ENCODE data around the gene ARHGAP12. TPM values are rescaled to one million over a fixed set of nuclear protein-coding genes. Genes with fewer than 3 reads are reported as not detected.

ARHGAP12 gene
- total and polyA plus RNA-seq, 2 experiments from 2014 or later = 20.1 to 43.3 TPM

DNA sequence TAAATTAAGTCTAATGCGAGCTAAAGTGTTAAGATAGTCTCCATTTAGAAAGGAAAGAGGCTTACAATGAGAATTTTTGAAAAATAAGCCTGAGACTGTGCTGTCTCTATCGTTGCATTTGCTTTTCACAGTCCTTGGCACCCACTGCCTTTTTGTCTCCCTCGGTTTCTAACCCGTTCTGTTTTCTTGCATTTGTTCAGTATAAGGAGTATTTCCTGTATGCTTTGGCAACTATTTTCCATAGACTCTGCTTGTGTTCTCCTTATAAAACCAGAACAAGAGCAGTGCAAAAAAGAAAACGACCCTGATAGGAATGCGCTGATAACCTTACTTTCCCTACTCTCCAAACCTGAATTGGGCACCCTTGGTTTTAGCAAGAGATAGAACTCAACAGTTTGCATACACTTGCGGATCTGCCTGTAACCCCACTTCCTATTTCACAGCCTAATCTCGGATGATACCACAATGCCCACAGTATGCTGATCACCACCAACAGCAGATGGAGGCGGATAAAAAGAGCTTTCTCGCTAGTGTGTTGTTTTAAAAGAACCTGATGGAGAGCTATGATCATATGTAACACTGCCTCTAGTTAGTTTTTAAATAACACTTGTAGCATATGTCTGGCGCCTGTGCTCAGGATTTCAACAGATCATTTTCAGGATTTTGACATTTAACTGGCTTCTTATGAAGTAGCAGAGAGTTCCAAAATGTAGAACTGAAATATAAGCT is 1.6 kb upstream of the ARHGAP12 start:
- peak; percentile 48 for DNase-seq
- H3K36me3 ChIP-seq (ENCODE audit: low read depth) = no peaks in the 10 kb centered on the region
- peak overlapping the region; percentile 96 for H3K9ac ChIP-seq
- peaks cover 29% of the 10 kb centered on the region for H3F3A ChIP-seq (ENCODE audit: insufficient read depth)
- H4K20me1 ChIP-seq (ENCODE audit: insufficient read depth) = peaks cover 7% of the 10 kb centered on the region; the same call in 1 of the 2 replicates
- H3K9me3 ChIP-seq (ENCODE audit: low read depth) = no peaks in the 10 kb centered on the region
- no peaks in the 10 kb centered on the region for H3K9me2 ChIP-seq (ENCODE audit: insufficient read depth)
- no peak for TF ChIP-seq EZH2phosphoT487 (IDR thresholded peaks at IDR 0.05; ENCODE audit: insufficient read depth, low read depth)
- TF ChIP-seq EZH2 (IDR thresholded peaks at IDR 0.05; ENCODE audit: insufficient read depth, poor library complexity, severe bottlenecking) = no peak
- 3 to 4% methylated on average over 11 of the region's 11 CpGs for WGBS, 2 experiments (ENCODE audit: low coverage in 1 of 2, low lambda C conversion rate in 2 of 2, missing lambda C conversion rate in 2 of 2)
- H3K4me3 ChIP-seq = peak overlapping the region; percentile 89
- H2AFZ ChIP-seq = peak overlapping the region; percentile 93
- peak overlapping the region; percentile 97 for H3K4me2 ChIP-seq (ENCODE audit: unreplicated experiment)
- in situ Hi-C loops (cut with MboI) = no loop called here
- H3K27ac ChIP-seq = peak overlapping the region; percentile 93
- H3K27me3 ChIP-seq (replicated peaks; ENCODE audit: insufficient read depth) = no peaks in the 10 kb centered on the region
- H3K79me2 ChIP-seq (ENCODE audit: insufficient read depth) = peaks cover 36% of the 10 kb centered on the region
- peaks cover 31% of the 10 kb centered on the region for H3K4me1 ChIP-seq (ENCODE audit: insufficient read depth)

DNA sequence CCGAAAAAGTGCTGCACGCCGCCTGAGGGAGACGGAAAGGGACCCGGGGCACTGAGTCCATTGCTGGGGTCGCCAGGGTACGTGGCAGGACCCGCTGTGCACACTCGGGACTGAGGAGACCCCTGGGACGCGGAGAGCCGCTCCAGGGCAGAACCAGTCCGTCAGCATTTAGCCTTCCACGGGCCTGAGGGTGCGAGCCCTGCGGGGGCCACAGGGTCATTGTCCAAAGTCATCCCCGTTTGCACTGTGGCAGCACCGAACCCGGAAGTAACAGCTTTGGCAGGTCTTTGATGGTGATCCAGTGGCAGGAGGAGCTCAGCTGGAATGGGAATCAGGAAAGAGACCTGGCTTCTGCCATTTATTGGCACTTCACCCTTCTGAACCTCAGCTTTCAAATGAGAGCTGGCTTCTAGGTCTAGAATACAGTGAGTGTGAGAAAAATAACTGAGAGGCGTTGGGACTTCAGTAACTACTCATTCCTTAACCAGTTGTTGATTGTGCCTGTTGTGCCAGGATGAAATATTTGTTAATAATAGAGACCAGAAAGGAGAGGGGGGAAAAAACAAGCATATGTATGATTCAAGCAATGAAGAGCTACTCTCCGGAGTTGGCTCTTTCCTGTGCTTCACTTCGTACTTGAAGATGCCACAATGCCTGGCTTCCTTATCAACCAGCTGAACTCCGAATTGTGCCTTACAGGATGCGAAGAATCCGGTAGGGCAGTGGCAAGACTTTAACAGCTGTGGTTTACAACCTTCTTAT is 811 bp upstream of the ARHGAP12 start:
- in situ Hi-C loops (cut with MboI) = no loop called here

DNA sequence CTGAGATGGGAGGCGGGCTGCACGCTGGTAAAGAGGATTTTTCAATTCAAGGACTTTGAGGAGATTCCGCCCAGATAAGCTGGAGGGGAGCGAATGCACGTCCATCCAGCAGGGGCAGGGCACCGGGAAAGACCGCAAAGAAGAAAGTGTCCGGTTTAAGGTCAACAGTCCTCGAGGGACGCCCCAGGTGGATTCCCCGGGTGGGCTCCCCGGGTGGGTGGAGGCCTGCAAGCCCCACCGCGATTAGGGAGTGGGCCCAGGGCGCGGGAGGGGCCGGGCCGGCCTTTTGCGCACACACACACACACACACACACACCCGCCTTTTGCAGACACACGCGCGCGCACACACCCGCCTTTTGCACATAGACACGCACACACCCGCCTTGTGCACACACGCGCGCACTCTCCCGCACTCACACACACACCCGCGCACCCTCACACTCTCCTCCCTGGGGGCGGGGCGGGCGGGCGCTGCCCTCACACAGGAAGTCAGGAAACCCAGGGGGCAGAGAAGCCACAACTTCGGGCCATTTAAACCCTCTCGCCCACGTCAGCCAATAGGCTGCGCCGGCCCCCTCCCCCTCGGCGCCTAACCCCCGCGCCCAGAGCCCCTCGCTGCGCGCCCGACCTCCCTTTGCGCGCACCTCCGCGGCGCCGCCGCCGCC is 615 bp downstream of the ARHGAP12 start:
- H3K4me2 ChIP-seq (ENCODE audit: unreplicated experiment) = peak overlapping the region; percentile 98
- H3K27ac ChIP-seq = peak overlapping the region; percentile 93
- no peaks in the 10 kb centered on the region for H3K36me3 ChIP-seq (ENCODE audit: low read depth)
- no peaks in the 10 kb centered on the region for H3K27me3 ChIP-seq (replicated peaks; ENCODE audit: insufficient read depth)
- peaks cover 29% of the 10 kb centered on the region for H3F3A ChIP-seq (ENCODE audit: insufficient read depth)
- DNase-seq = peak; percentile 76
- TF ChIP-seq EZH2phosphoT487 (IDR thresholded peaks at IDR 0.05; ENCODE audit: insufficient read depth, low read depth) = no peak
- no peak for TF ChIP-seq EZH2 (IDR thresholded peaks at IDR 0.05; ENCODE audit: insufficient read depth, poor library complexity, severe bottlenecking)
- peak overlapping the region; percentile 89 for H3K4me3 ChIP-seq
- 1% methylated on average over 32 to 57 of the region's 58 CpGs for WGBS, 2 experiments (ENCODE audit: low coverage in 1 of 2, low lambda C conversion rate in 2 of 2, missing lambda C conversion rate in 2 of 2)
- no peaks in the 10 kb centered on the region for H3K9me2 ChIP-seq (ENCODE audit: insufficient read depth)
- no peaks in the 10 kb centered on the region for H3K9me3 ChIP-seq (ENCODE audit: low read depth)
- peak overlapping the region; percentile 93 for H2AFZ ChIP-seq
- H4K20me1 ChIP-seq (ENCODE audit: insufficient read depth) = peaks cover 11% of the 10 kb centered on the region; the same call in 1 of the 2 replicates
- peaks cover 34% of the 10 kb centered on the region for H3K4me1 ChIP-seq (ENCODE audit: insufficient read depth)
- H3K79me2 ChIP-seq (ENCODE audit: insufficient read depth) = peaks cover 58% of the 10 kb centered on the region
- in situ Hi-C loops (cut with MboI) = no loop called here
- peak overlapping the region; percentile 96 for H3K9ac ChIP-seq

More for the DNA sequence above, 811 bp upstream of the ARHGAP12 start:
- peak overlapping the region; percentile 93 for H3K27ac ChIP-seq
- peak overlapping the region; percentile 97 for H3K4me2 ChIP-seq (ENCODE audit: unreplicated experiment)
- 1% methylated on average over 22 to 24 of the region's 25 CpGs for WGBS, 2 experiments (ENCODE audit: low coverage in 1 of 2, low lambda C conversion rate in 2 of 2, missing lambda C conversion rate in 2 of 2)
- peak overlapping the region; percentile 89 for H3K4me3 ChIP-seq
- H4K20me1 ChIP-seq (ENCODE audit: insufficient read depth) = peaks cover 11% of the 10 kb centered on the region; the same call in 1 of the 2 replicates
- TF ChIP-seq EZH2 (IDR thresholded peaks at IDR 0.05; ENCODE audit: insufficient read depth, poor library complexity, severe bottlenecking) (no peak), EZH2phosphoT487 (IDR thresholded peaks at IDR 0.05; ENCODE audit: insufficient read depth, low read depth) (no peak)
- no peaks in the 10 kb centered on the region for H3K36me3 ChIP-seq (ENCODE audit: low read depth)
- peaks cover 34% of the 10 kb centered on the region for H3K4me1 ChIP-seq (ENCODE audit: insufficient read depth)
- no peaks in the 10 kb centered on the region for H3K9me2 ChIP-seq (ENCODE audit: insufficient read depth)
- no peaks in the 10 kb centered on the region for H3K27me3 ChIP-seq (replicated peaks; ENCODE audit: insufficient read depth)
- DNase-seq = peak; percentile 73
- peak overlapping the region; percentile 96 for H3K9ac ChIP-seq
- H3K9me3 ChIP-seq (ENCODE audit: low read depth) = no peaks in the 10 kb centered on the region
- H3F3A ChIP-seq (ENCODE audit: insufficient read depth) = peaks cover 29% of the 10 kb centered on the region
- peaks cover 44% of the 10 kb centered on the region for H3K79me2 ChIP-seq (ENCODE audit: insufficient read depth)
- peak overlapping the region; percentile 93 for H2AFZ ChIP-seq

DNA sequence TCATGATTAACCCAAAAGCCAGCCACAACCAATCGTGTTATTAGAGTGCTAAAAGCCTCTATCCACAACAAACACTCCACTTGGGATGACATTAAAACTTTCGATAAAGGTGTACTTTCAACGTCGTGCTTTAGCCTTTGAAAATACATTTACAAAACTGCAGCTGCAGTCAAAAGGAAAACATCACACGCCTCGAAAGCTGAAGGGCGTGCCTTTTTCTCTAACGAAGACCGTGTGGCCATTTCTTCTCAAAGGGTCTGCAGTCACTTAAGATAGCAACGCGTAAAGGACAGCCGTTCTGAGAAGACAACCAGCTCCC is 1.1 kb downstream of the ARHGAP12 start:
- no peaks in the 10 kb centered on the region for H3K36me3 ChIP-seq (ENCODE audit: low read depth)
- H2AFZ ChIP-seq = peak overlapping the region; percentile 93
- DNase-seq = no peak
- peaks cover 62% of the 10 kb centered on the region for H3K79me2 ChIP-seq (ENCODE audit: insufficient read depth)
- TF ChIP-seq EZH2phosphoT487 (IDR thresholded peaks at IDR 0.05; ENCODE audit: insufficient read depth, low read depth) (no peak), EZH2 (IDR thresholded peaks at IDR 0.05; ENCODE audit: insufficient read depth, poor library complexity, severe bottlenecking) (no peak)
- H3K9me3 ChIP-seq (ENCODE audit: low read depth) = no peaks in the 10 kb centered on the region
- H3K4me3 ChIP-seq = peak overlapping the region; percentile 89
- H4K20me1 ChIP-seq (ENCODE audit: insufficient read depth) = peaks cover 11% of the 10 kb centered on the region; the same call in 1 of the 2 replicates
- peak overlapping the region; percentile 98 for H3K4me2 ChIP-seq (ENCODE audit: unreplicated experiment)
- peaks cover 29% of the 10 kb centered on the region for H3F3A ChIP-seq (ENCODE audit: insufficient read depth)
- peak overlapping the region; percentile 93 for H3K27ac ChIP-seq
- H3K9me2 ChIP-seq (ENCODE audit: insufficient read depth) = no peaks in the 10 kb centered on the region
- peaks cover 34% of the 10 kb centered on the region for H3K4me1 ChIP-seq (ENCODE audit: insufficient read depth)
- 0 to 2% methylated on average over 12 of the region's 12 CpGs for WGBS, 2 experiments (ENCODE audit: low coverage in 1 of 2, low lambda C conversion rate in 2 of 2, missing lambda C conversion rate in 2 of 2)
- in situ Hi-C loops (cut with MboI) = no loop called here
- no peaks in the 10 kb centered on the region for H3K27me3 ChIP-seq (replicated peaks; ENCODE audit: insufficient read depth)
- H3K9ac ChIP-seq = peak overlapping the region; percentile 96
